ENCODE results near the gene SRCAP.

The SRCAP gene

GRCh38 chr16:30698816-30699614 lies at the start of gene SRCAP:
TSS of gene SRCAP (plus strand) at chr16:30699171. CDS start at chr16:30700825, 1,654 bp downstream.
- FAIRE-seq = no peak

- FAIRE-seq = no peak
These were observed 49.1 kb upstream of the SRCAP start for GRCh38 chr16:30649725-30650368.

- FAIRE-seq = peak; percentile 90
These were observed 48.4 kb upstream of the SRCAP start, which contains the start of gene PRR14 for GRCh38 chr16:30650369-30651123. TSS of gene PRR14 (plus strand) at chr16:30650960. CDS start at chr16:30651646, 686 bp downstream.

GRCh38 chr16:30651124-30652004 lies 47.6 kb upstream of the SRCAP start:
- no peak for FAIRE-seq

GRCh38 chr16:30652005-30652296 lies 47.0 kb upstream of the SRCAP start:
- no peak for FAIRE-seq

GRCh38 chr16:30652718-30653117 lies 46.3 kb upstream of the SRCAP start:
- no peak for FAIRE-seq

DNA sequence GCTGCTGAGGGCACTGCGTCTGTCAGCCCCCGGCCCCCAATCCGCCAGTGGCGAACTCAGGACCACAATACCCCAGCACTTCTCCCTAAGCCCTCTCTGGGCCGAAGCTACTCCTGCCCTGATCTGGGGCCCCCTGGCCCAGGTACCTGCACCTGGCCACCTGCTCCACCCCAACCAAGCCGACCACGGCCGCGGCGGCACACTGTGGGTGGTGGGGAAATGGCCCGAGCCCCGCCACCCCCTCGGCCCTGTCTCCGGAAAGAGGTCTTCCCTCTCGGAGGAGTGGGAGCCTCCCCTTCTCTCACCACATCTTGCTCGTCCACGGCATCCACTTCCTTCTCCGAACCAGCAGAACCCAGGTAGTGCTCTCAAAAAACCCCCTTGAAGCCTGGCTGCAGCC lies 44.1 kb upstream of the SRCAP start:
- FAIRE-seq = no peak

- FAIRE-seq = no peak
These were observed 43.1 kb upstream of the SRCAP start for GRCh38 chr16:30655815-30656347.

GRCh38 chr16:30656388-30656787 lies 42.6 kb upstream of the SRCAP start:
- no peak for FAIRE-seq

GRCh38 chr16:30656974-30657865 lies 41.8 kb upstream of the SRCAP start:
- no peak for FAIRE-seq

DNA sequence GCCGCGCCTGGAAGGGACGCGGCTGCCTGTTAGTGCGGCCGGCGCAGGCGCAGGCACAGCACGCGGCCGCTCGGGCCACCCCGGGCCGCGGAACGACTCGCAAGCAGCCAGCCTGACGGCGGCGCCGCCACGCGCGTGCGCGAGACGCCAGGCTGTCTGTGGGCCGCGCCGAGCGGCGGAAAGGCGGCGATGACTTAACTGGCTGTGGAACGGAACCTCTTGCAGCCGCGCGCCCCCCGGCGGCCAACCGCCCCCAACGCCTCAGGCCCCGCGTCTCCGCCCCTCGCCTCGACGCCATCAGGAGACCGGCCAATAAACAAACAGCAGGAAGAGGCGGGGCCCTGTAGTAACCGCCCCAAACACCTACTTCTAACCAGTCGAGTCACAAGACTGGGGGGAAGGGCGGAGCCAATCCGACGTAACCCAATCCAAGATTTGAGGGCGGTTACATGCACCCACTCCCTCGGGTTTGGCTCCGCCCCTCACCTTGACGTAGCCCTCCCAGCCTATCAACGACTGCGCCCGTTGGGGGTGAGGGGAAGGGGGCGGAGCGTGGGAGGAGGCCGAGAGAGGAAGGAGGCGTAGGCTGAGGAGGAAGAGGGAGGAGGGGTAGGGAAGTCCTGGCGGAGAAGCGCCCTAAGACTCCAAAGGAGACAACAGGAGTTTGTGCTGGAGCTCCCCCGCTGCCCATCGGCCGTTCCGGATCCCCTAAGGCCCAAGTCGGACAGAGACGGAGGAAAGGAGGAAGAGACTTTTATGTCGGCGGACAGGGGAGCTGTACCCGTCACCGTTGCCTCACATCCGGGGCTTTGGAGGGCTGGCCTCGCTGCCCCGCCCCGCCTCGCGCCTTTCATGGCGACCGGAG lies 40.9 kb upstream of the SRCAP start, which contains the start of gene FBRS:
TSS of gene FBRS (plus strand) at position 566 of the 865 bp plus-strand sequence. CDS start 1,088 bp downstream, outside the sequence.
- peak; percentile 97 for FAIRE-seq

DNA sequence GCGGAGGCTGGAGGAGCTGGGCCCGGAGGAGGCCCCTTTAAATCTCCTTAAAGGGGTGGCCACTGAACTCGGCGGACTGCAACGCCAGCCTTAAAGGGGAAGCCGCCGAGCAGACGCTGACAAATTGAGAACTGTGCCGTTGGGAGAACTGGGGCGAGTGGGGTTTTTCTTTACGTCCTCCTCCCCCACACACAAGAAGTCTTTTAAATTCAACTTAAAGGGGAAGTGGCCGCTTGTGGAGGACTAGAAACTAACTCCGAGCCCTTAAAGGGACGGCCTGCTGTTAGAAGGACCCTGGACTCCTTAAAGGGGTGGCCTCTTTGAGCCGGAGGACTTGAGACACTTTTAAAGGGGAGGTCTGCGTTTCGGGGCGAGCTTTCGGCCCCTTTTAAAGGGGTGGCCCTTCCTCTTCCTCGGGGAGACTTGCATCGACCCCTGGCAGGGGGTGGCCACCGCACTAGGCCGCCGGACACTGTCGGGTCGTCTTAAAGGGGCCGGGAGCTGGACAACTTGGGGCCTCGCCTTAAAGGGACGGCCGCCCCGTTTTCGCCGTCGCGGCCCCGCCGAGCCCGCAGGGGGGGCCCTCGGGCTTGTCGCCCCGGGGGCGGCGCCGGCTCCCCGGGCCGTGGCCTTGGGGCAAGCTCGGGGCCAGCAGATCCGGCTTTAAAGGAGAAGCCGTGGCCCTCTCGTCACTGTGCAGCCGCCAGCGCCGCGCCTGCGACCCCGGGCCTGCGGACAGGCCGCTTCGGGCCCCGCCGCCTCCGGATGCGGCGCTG lies 40.1 kb upstream of the SRCAP start:
- FAIRE-seq = no peak

- FAIRE-seq = no peak
These were observed 39.2 kb upstream of the SRCAP start for GRCh38 chr16:30659507-30660423.

DNA sequence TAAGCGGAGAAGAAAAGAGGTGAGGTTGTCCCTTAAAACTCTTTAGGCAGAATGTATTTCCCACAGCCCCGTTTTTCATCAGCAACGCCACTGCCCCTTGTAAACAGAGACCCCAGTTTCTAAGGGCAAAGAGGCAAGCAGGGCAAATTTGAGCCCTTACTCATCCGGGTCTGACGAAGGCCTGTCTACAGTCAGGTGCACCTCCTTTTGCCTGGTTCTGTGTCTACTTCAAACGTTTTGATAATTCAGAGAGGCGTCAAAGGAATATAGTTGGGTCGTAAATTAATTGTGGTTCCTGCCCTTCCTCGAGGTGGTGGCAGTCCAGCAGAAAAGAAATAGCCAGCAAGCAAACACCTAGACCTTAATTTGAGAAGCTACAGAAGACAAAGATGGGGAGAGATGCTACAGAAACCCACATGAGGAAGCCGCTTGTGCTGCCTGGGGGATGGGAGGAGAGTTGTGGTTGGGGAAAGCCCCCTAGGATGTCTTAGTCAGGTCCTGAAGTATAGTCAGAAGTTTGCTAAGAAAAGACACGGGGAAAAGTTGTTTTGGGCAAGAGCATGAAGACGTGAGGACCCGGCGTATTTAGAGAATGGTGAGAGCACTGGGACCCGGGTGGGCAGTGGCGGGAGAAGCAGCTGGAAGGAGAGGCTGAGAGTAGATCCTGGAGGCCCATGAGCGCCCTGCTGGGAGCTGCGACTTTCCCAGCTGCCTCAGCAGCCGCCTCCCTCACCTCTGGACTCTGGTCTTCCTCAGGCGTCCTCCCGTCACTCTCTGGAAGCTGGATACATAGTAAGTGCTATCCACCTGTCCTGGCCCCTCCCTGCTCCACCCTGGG lies 38.3 kb upstream of the SRCAP start:
- no peak for FAIRE-seq

- FAIRE-seq = no peak
These were observed 36.5 kb upstream of the SRCAP start for GRCh38 chr16:30662449-30662848.

DNA sequence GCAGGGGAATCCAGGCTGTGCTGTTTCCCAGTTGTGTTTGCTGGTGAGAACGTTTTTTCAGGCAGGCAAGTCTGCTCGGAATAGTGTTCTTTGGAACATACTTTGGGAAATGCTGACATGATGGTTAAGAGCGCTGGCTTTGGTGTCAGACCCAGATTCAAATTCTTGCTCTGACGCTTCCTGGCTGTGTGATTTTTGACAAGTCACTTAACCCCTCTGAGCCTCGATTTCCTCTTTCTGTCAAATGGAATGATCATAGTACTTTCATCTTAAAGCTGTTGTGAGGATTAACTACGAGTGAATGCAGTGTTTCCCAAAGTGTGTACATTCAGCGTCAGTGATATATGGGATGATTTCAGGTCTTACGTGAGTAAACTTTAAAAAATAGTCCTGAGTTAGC lies 35.9 kb upstream of the SRCAP start:
- FAIRE-seq = no peak

- no peak for FAIRE-seq
These were observed 35.2 kb upstream of the SRCAP start for GRCh38 chr16:30663820-30664219.
